Medulla oblongata (tissue), 1 donor: ENCODE results near the gene IL12RB2.
A peak's percentile ranks its signal among the peaks of the same experiment; 100 is the strongest.

Source experiments
- DNase-seq: peaks from one replicate; pipeline ENCODE4 v3.0.0-alpha.2; 2015; ENCODE audit errors: extremely low spot score

The IL12RB2 gene

GRCh38 chr1:67312615-67313014, 4.9 kb downstream of the IL12RB2 start:
- peak; percentile 38 for DNase-seq

- DNase-seq: peak; percentile 10
Measured at GRCh38 chr1:67313934-67314671, 6.4 kb downstream of the IL12RB2 start.

- DNase-seq: no peak
Measured at GRCh38 chr1:67314696-67315095, 7.0 kb downstream of the IL12RB2 start.

- DNase-seq: no peak
Measured at GRCh38 chr1:67316180-67316902, 8.7 kb downstream of the IL12RB2 start.

GRCh38 chr1:67316918-67317317, 9.2 kb downstream of the IL12RB2 start:
- DNase-seq: no peak

GRCh38 chr1:67317803-67318202, 10.1 kb downstream of the IL12RB2 start:
- DNase-seq: no peak

- no peak for DNase-seq
Measured at GRCh38 chr1:67322442-67322841, 14.8 kb downstream of the IL12RB2 start.

- DNase-seq: no peak
Measured at GRCh38 chr1:67323087-67323486, 15.4 kb downstream of the IL12RB2 start.

GRCh38 chr1:67324068-67324467, 16.4 kb downstream of the IL12RB2 start:
- DNase-seq: no peak

- DNase-seq: no peak
Measured at GRCh38 chr1:67327864-67328466, 20.3 kb downstream of the IL12RB2 start.

GRCh38 chr1:67332653-67333529, 25.2 kb downstream of the IL12RB2 start:
- DNase-seq: no peak

GRCh38 chr1:67333603-67334002, 25.9 kb downstream of the IL12RB2 start:
- DNase-seq: no peak

- no peak for DNase-seq
Measured at GRCh38 chr1:67335411-67335810, 27.7 kb downstream of the IL12RB2 start.

GRCh38 chr1:67336157-67336556, 28.5 kb downstream of the IL12RB2 start:
- no peak for DNase-seq

GRCh38 chr1:67336783-67337182, 29.1 kb downstream of the IL12RB2 start:
- no peak for DNase-seq

GRCh38 chr1:67338642-67339041, 31.0 kb downstream of the IL12RB2 start:
- DNase-seq: no peak

GRCh38 chr1:67339623-67340343, 32.1 kb downstream of the IL12RB2 start:
- DNase-seq: no peak

- no peak for DNase-seq
Measured at GRCh38 chr1:67342076-67342890, 34.6 kb downstream of the IL12RB2 start.

- DNase-seq: no peak
Measured at GRCh38 chr1:67345556-67345955, 37.9 kb downstream of the IL12RB2 start.

- DNase-seq: no peak
Measured at GRCh38 chr1:67346982-67347381, 39.3 kb downstream of the IL12RB2 start.
